Sciatic nerve (tissue), 2 donors: ENCODE data around the gene PPIL4. TPM values are rescaled to one million over a fixed set of nuclear protein-coding genes. Genes with fewer than 3 reads are reported as not detected.
"Not testable (repeated sequence)": the region's sequence is repeated elsewhere in the genome, so short reads cannot be mapped to it uniquely, and the experiment has no call there.

Source experiments
- ATAC-seq: fragments of 200-7000 bp; cut with Tn5 transposase; one replicate; pipeline ENCODE4 v1.9.1; 2020; ENCODE audit warnings: mild to moderate bottlenecking, moderate library complexity
- DNase-seq: peaks from one replicate; pipeline ENCODE4 v3.0.0-alpha.2; 2020; ENCODE audit warnings: low spot score
- intact Hi-C: fragments of 100-400 bp; cut with DNase I; formaldehyde crosslinking; loops from one replicate; pipeline ENCODE4 v1.14.2; 2022
- total RNA-seq: library from RNA; stranded (reverse); fragmentation: NEBNext Ultra II Directional; extraction: Animal tissue kit (Norgen Biotek cat#: 25700); gene quantifications from one replicate; pipeline ENCODE4 v1.2.1, GENCODE V29; 2021
- donor health status: DM: no; HTN: no; CAD: no.
- donor health status: DM: no; HTN: no; CAD: no.

PPIL4 gene
- total RNA-seq, 1 donor from 2014 or later: 37.4 TPM

GRCh38 chr6:149468179-149468578 lies 77.7 kb downstream of the PPIL4 start:
- DNase-seq (no peak), ATAC-seq (no peak)
- intact Hi-C loops: no loop called here

GRCh38 chr6:149467265-149467664 lies 78.6 kb downstream of the PPIL4 start:
- DNase-seq (no peak), ATAC-seq (no peak)
- intact Hi-C loops: no loop called here

- DNase-seq (no peak), ATAC-seq (no peak)
- intact Hi-C loops: no loop called here
These were observed 81.4 kb downstream of the PPIL4 start for GRCh38 chr6:149464411-149464810.

GRCh38 chr6:149463781-149464180 lies 82.1 kb downstream of the PPIL4 start:
- DNase-seq (no peak), ATAC-seq (peak; percentile 69)
- intact Hi-C loops: no loop called here

- ATAC-seq, intact Hi-C loops, DNase-seq: not testable (repeated sequence)
These were observed 83.1 kb downstream of the PPIL4 start for GRCh38 chr6:149462712-149463111.

GRCh38 chr6:149461670-149462069 lies 84.2 kb downstream of the PPIL4 start:
- intact Hi-C loops: no loop called here
- no peak for ATAC-seq
- DNase-seq: no peak

- ATAC-seq, intact Hi-C loops, DNase-seq: not testable (repeated sequence)
These were observed 85.6 kb downstream of the PPIL4 start for GRCh38 chr6:149460249-149460648.

- ATAC-seq (no peak), DNase-seq (no peak)
- intact Hi-C loops: no loop called here
These were observed 86.1 kb downstream of the PPIL4 start for GRCh38 chr6:149459761-149460160.

GRCh38 chr6:149458806-149459205 lies 87.0 kb downstream of the PPIL4 start:
- intact Hi-C loops: no loop called here
- no peak for DNase-seq
- ATAC-seq: no peak

GRCh38 chr6:149458196-149458595 lies 87.6 kb downstream of the PPIL4 start:
- intact Hi-C loops: no loop called here
- no peak for ATAC-seq
- no peak for DNase-seq

- no peak for DNase-seq
- intact Hi-C loops: no loop called here
- no peak for ATAC-seq
These were observed 88.4 kb downstream of the PPIL4 start for GRCh38 chr6:149457316-149457884.

- ATAC-seq: no peak
- intact Hi-C loops: no loop called here
- DNase-seq: no peak
These were observed 89.4 kb downstream of the PPIL4 start for GRCh38 chr6:149456311-149457021.

GRCh38 chr6:149455031-149455732 lies 90.7 kb downstream of the PPIL4 start:
- ATAC-seq: peak; percentile 11
- no peak for DNase-seq
- intact Hi-C loops: no loop called here

Other genes with a start within 250 kb of the PPIL4 start
- gene TAB2, start 228.3 kb downstream of the PPIL4 start, total RNA-seq: 98.8 TPM
- 7.1 TPM for gene SUMO4, start 145.8 kb downstream of the PPIL4 start, total RNA-seq
- gene ZC3H12D, start 61.0 kb downstream of the PPIL4 start, total RNA-seq: 1.6 TPM
- gene GINM1, start 20.3 kb upstream of the PPIL4 start, total RNA-seq: 49.7 TPM
- gene KATNA1, start 102.7 kb upstream of the PPIL4 start, total RNA-seq: 17.1 TPM
- gene LATS1, start 172.1 kb upstream of the PPIL4 start, total RNA-seq: 41.5 TPM
- gene NUP43, start 200.5 kb upstream of the PPIL4 start, total RNA-seq: 28.4 TPM
- 97.7 TPM for gene PCMT1, start 203.7 kb upstream of the PPIL4 start, total RNA-seq